K562 (cell line): Measurements from ENCODE around the gene TP53TG5.

Source experiments
- BRD4 ChIP-seq: fragments of 200-600 bp; sonication (generic); IDR thresholded peaks from 2 replicates; pipeline ENCODE4 v1.6.1; 2017; ENCODE audit warnings: inconsistent platforms
- COPS2 ChIP-seq: fragments of 450-650 bp; conservative IDR thresholded peaks from 2 replicates; pipeline ENCODE4 v1.6.1; 2016; ENCODE audit warnings: mild to moderate bottlenecking, moderate library complexity
- CTCF ChIP-seq, 3 experiments: IDR thresholded peaks in 2 of 3; conservative IDR thresholded peaks in 1 of 3; 2 replicates each; pipeline ENCODE4 v1.5.1; 2011 to 2012; ENCODE audit warnings: low read length in 3 of 3, mild to moderate bottlenecking in 3 of 3, control low read depth in 2 of 3, improper control_type of control experiment in 1 of 3, inconsistent platforms in 1 of 3, low read depth in 1 of 3, mixed read lengths in 1 of 3, moderate library complexity in 1 of 3; ENCODE audit not compliant: insufficient read depth in 2 of 3
- EP300 ChIP-seq: IDR thresholded peaks from 2 replicates; pipeline ENCODE4 v1.6.1; 2012; ENCODE audit warnings: low read length, improper control_type of control experiment
- ETV6 ChIP-seq, 3 experiments: fragments of 150-350 bp in 1 of 3; sonication (generic) in 1 of 3; formaldehyde crosslinking in 1 of 3; IDR thresholded peaks; 2 replicates each; pipeline versions ENCODE4 v1.6.1 to v1.8.0; 2014 to 2022; ENCODE audit warnings: borderline replicate concordance in 2 of 3, low read depth in 2 of 3, antibody characterized with exemption in 1 of 3, low read length in 1 of 3, mild to moderate bottlenecking in 1 of 3, missing genetic modification reagents in 1 of 3
- EZH2 ChIP-seq: IDR thresholded peaks from 2 replicates; pipeline ENCODE4 v1.6.1; 2012; ENCODE audit warnings: low read depth, mild to moderate bottlenecking, inconsistent platforms, low read length, borderline replicate concordance
- HES1 ChIP-seq: fragments of 450-650 bp; IDR thresholded peaks from 2 replicates; pipeline ENCODE4 v1.6.1; 2016; ENCODE audit warnings: low read depth, mild to moderate bottlenecking, moderate library complexity
- JUND ChIP-seq, 2 experiments: IDR thresholded peaks; 2 replicates in 1 of 2; 3 replicates in 1 of 2; pipeline ENCODE4 v1.6.1; 2011; ENCODE audit warnings: borderline replicate concordance in 2 of 2, low read depth in 2 of 2, low read length in 2 of 2, improper control_type of control experiment in 1 of 2, missing biosample characterization in 1 of 2, missing genetic modification characterization in 1 of 2, missing genetic modification reagents in 1 of 2
- PHF21A ChIP-seq: fragments of 450-650 bp; IDR thresholded peaks from 2 replicates; pipeline ENCODE4 v1.6.1; 2017; ENCODE audit warnings: low read depth, borderline replicate concordance
- ZBTB11 ChIP-seq, 3 experiments: fragments of 200-800 bp in 1 of 3; fragments of 250-450 bp in 1 of 3; fragments of 450-650 bp in 1 of 3; sonication (Bioruptor Pico) in 1 of 3; sonication (Bioruptor generic) in 1 of 3; formaldehyde crosslinking in 1 of 3; IDR thresholded peaks; 2 replicates each; pipeline versions ENCODE4 v1.6.1 to v1.8.0; 2016 to 2022; ENCODE audit warnings: mild to moderate bottlenecking in 2 of 3, missing genetic modification characterization in 2 of 3, missing compliant biosample characterization in 1 of 3, moderate library complexity in 1 of 3
- TF ChIP-seq, protein P1 (sequence below): fragments of 200-400 bp; formaldehyde crosslinking; IDR thresholded peaks from 2 replicates; pipeline ENCODE4 v1.6.1; 2017; ENCODE audit warnings: mild to moderate bottlenecking, low read depth, low read length, moderate library complexity
- TF ChIP-seq, protein P2 (sequence below): sonication (generic); formaldehyde crosslinking; IDR thresholded peaks from 2 replicates; pipeline ENCODE4 v1.8.0; 2023; ENCODE audit warnings: mild to moderate bottlenecking, missing genetic modification reagents

DNA sequence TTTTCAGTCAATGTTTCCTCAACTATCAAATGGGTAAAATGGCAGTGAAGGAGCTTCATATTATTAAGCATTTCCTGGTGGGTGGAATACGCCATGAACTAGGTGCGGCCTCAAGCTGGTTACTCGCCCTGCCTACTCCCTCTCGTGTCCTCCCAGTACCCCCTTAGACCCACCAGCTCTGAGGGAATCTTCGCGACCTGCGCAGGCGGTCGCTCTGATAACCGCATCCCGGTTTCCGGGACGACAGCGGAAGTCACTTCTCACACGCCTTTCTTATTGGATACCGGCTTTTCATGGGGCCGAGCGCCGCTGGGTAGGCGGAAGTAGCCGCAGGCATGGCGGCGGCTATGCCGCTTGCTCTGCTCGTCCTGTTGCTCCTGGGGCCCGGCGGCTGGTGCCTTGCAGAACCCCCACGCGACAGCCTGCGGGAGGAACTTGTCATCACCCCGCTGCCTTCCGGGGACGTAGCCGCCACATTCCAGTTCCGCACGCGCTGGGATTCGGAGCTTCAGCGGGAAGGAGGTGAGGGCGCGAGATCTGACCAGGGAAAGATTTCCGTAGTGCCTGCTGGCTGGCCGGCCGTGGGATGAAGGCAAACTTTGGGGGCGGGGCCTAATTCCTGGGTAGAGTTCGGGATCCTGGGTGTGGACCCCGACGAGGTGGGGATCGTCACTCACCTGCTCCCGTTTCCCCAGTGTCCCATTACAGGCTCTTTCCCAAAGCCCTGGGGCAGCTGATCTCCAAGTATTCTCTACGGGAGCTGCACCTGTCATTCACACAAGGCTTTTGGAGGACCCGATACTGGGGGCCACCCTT is 37.9 kb upstream of the TP53TG5 start, which contains the start of gene PIGT:
- no peak; the same call in 1 of the 2 replicates for TF ChIP-seq JUND (IDR thresholded peaks at IDR 0.05; ENCODE audit: borderline replicate concordance, low read depth, low read length)
- TF ChIP-seq JUND (tag; IDR thresholded peaks at IDR 0.05; ENCODE audit: borderline replicate concordance, low read depth, low read length): peak; percentile 22; the same call in 1 of the 3 replicates
- TF ChIP-seq ETV6 (IDR thresholded peaks at IDR 0.05; ENCODE audit: borderline replicate concordance in 1 of 2, low read depth in 2 of 2, low read length in 1 of 2): peak in 1 of 2 experiments; percentile 23; a peak in 1 of 4 replicates
- no peak for TF ChIP-seq ETV6 (CRISPR knock-in tag; IDR thresholded peaks at IDR 0.05; ENCODE audit: borderline replicate concordance)
- no peak for TF ChIP-seq EZH2
- TF ChIP-seq, protein P1, sequence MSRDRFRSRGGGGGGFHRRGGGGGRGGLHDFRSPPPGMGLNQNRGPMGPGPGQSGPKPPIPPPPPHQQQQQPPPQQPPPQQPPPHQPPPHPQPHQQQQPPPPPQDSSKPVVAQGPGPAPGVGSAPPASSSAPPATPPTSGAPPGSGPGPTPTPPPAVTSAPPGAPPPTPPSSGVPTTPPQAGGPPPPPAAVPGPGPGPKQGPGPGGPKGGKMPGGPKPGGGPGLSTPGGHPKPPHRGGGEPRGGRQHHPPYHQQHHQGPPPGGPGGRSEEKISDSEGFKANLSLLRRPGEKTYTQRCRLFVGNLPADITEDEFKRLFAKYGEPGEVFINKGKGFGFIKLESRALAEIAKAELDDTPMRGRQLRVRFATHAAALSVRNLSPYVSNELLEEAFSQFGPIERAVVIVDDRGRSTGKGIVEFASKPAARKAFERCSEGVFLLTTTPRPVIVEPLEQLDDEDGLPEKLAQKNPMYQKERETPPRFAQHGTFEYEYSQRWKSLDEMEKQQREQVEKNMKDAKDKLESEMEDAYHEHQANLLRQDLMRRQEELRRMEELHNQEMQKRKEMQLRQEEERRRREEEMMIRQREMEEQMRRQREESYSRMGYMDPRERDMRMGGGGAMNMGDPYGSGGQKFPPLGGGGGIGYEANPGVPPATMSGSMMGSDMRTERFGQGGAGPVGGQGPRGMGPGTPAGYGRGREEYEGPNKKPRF: no peak
- no peak for TF ChIP-seq CTCF (IDR thresholded peaks at IDR 0.05 in 2 of 3, conservative IDR thresholded peaks at IDR 0.05 in 1 of 3; ENCODE audit: insufficient read depth in 2 of 3, low read depth in 1 of 3, low read length in 3 of 3)
- TF ChIP-seq, protein P2, sequence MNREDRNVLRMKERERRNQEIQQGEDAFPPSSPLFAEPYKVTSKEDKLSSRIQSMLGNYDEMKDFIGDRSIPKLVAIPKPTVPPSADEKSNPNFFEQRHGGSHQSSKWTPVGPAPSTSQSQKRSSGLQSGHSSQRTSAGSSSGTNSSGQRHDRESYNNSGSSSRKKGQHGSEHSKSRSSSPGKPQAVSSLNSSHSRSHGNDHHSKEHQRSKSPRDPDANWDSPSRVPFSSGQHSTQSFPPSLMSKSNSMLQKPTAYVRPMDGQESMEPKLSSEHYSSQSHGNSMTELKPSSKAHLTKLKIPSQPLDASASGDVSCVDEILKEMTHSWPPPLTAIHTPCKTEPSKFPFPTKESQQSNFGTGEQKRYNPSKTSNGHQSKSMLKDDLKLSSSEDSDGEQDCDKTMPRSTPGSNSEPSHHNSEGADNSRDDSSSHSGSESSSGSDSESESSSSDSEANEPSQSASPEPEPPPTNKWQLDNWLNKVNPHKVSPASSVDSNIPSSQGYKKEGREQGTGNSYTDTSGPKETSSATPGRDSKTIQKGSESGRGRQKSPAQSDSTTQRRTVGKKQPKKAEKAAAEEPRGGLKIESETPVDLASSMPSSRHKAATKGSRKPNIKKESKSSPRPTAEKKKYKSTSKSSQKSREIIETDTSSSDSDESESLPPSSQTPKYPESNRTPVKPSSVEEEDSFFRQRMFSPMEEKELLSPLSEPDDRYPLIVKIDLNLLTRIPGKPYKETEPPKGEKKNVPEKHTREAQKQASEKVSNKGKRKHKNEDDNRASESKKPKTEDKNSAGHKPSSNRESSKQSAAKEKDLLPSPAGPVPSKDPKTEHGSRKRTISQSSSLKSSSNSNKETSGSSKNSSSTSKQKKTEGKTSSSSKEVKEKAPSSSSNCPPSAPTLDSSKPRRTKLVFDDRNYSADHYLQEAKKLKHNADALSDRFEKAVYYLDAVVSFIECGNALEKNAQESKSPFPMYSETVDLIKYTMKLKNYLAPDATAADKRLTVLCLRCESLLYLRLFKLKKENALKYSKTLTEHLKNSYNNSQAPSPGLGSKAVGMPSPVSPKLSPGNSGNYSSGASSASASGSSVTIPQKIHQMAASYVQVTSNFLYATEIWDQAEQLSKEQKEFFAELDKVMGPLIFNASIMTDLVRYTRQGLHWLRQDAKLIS (CRISPR knock-in tag): peak; percentile 68; the same call in 1 of the 2 replicates
- TF ChIP-seq COPS2: no peak
- no peak for TF ChIP-seq HES1
- no peak for TF ChIP-seq BRD4
- no peak for TF ChIP-seq PHF21A
- no peak for TF ChIP-seq EP300
- peak in 1 of 3 experiments; percentile 71; a peak in 2 of 6 replicates for TF ChIP-seq ZBTB11 (CRISPR knock-in tag; IDR thresholded peaks at IDR 0.05)
